ENCODE results near the gene PLD1. TPM values are rescaled to one million over a fixed set of nuclear protein-coding genes. Genes with fewer than 3 reads are reported as not detected.

The PLD1 gene
- total and polyA plus RNA-seq, 2 of the 8 experiments (the other 6 are each of a cell fraction or from before 2014, with no cell fraction given), result 1.2 to 2.6 TPM

DNA sequence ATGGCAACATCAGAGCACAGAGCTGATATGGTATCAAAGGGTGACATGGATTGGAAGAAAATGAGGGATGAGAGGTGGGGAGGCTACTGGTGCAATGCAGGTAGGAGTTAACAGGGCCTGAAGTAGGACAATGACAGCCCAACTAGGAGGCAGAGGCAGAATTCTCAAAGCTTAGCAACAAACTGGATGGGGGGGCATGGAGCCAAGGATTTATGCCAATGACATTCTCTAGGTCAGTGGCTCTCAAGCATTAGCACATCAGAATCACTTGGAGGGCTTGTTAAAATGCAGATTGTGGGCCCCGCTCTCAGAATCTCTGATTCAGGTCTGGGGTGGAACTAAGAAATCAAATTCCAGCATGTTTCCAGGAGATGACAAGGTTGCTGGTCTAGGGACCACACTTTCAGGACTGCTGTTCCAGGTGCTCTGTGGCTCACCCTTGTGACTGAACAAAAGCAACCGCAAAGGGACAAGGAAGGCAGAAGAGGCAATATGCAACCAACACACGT is 252.0 kb downstream of the PLD1 start (continued):
- TF ChIP-seq, protein P1, sequence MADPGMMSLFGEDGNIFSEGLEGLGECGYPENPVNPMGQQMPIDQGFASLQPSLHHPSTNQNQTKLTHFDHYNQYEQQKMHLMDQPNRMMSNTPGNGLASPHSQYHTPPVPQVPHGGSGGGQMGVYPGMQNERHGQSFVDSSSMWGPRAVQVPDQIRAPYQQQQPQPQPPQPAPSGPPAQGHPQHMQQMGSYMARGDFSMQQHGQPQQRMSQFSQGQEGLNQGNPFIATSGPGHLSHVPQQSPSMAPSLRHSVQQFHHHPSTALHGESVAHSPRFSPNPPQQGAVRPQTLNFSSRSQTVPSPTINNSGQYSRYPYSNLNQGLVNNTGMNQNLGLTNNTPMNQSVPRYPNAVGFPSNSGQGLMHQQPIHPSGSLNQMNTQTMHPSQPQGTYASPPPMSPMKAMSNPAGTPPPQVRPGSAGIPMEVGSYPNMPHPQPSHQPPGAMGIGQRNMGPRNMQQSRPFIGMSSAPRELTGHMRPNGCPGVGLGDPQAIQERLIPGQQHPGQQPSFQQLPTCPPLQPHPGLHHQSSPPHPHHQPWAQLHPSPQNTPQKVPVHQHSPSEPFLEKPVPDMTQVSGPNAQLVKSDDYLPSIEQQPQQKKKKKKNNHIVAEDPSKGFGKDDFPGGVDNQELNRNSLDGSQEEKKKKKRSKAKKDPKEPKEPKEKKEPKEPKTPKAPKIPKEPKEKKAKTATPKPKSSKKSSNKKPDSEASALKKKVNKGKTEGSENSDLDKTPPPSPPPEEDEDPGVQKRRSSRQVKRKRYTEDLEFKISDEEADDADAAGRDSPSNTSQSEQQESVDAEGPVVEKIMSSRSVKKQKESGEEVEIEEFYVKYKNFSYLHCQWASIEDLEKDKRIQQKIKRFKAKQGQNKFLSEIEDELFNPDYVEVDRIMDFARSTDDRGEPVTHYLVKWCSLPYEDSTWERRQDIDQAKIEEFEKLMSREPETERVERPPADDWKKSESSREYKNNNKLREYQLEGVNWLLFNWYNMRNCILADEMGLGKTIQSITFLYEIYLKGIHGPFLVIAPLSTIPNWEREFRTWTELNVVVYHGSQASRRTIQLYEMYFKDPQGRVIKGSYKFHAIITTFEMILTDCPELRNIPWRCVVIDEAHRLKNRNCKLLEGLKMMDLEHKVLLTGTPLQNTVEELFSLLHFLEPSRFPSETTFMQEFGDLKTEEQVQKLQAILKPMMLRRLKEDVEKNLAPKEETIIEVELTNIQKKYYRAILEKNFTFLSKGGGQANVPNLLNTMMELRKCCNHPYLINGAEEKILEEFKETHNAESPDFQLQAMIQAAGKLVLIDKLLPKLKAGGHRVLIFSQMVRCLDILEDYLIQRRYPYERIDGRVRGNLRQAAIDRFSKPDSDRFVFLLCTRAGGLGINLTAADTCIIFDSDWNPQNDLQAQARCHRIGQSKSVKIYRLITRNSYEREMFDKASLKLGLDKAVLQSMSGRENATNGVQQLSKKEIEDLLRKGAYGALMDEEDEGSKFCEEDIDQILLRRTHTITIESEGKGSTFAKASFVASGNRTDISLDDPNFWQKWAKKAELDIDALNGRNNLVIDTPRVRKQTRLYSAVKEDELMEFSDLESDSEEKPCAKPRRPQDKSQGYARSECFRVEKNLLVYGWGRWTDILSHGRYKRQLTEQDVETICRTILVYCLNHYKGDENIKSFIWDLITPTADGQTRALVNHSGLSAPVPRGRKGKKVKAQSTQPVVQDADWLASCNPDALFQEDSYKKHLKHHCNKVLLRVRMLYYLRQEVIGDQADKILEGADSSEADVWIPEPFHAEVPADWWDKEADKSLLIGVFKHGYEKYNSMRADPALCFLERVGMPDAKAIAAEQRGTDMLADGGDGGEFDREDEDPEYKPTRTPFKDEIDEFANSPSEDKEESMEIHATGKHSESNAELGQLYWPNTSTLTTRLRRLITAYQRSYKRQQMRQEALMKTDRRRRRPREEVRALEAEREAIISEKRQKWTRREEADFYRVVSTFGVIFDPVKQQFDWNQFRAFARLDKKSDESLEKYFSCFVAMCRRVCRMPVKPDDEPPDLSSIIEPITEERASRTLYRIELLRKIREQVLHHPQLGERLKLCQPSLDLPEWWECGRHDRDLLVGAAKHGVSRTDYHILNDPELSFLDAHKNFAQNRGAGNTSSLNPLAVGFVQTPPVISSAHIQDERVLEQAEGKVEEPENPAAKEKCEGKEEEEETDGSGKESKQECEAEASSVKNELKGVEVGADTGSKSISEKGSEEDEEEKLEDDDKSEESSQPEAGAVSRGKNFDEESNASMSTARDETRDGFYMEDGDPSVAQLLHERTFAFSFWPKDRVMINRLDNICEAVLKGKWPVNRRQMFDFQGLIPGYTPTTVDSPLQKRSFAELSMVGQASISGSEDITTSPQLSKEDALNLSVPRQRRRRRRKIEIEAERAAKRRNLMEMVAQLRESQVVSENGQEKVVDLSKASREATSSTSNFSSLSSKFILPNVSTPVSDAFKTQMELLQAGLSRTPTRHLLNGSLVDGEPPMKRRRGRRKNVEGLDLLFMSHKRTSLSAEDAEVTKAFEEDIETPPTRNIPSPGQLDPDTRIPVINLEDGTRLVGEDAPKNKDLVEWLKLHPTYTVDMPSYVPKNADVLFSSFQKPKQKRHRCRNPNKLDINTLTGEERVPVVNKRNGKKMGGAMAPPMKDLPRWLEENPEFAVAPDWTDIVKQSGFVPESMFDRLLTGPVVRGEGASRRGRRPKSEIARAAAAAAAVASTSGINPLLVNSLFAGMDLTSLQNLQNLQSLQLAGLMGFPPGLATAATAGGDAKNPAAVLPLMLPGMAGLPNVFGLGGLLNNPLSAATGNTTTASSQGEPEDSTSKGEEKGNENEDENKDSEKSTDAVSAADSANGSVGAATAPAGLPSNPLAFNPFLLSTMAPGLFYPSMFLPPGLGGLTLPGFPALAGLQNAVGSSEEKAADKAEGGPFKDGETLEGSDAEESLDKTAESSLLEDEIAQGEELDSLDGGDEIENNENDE (IDR thresholded peaks at IDR 0.05; ENCODE audit: insufficient replicate concordance, low read length), result no peak
- TF ChIP-seq MAFK (IDR thresholded peaks at IDR 0.05; ENCODE audit: low read depth, low read length), result no peak
- TF ChIP-seq TBP (IDR thresholded peaks at IDR 0.05; ENCODE audit: low read depth, low read length), result no peak
- no peak for TF ChIP-seq BCL11A (IDR thresholded peaks at IDR 0.05; ENCODE audit: low read depth in 2 of 2, low read length in 2 of 2)

Measured in H1 (cell line).